GM19468 (cell line): ENCODE measurements around the gene MCM3AP.
"Not testable (repeated sequence)": the region's sequence is repeated elsewhere in the genome, so short reads cannot be mapped to it uniquely, and the experiment has no call there.

ENCODE experiments used
- ATAC-seq: cut with Tn5 transposase; IDR thresholded peaks from one replicate; pipeline ENCODE4 v1.9.1; 2021; ENCODE audit warnings: mild to moderate bottlenecking, moderate library complexity, moderate number of reproducible peaks; ENCODE audit not compliant: unreplicated experiment; ENCODE audit errors: extremely low read depth

The MCM3AP gene

DNA sequence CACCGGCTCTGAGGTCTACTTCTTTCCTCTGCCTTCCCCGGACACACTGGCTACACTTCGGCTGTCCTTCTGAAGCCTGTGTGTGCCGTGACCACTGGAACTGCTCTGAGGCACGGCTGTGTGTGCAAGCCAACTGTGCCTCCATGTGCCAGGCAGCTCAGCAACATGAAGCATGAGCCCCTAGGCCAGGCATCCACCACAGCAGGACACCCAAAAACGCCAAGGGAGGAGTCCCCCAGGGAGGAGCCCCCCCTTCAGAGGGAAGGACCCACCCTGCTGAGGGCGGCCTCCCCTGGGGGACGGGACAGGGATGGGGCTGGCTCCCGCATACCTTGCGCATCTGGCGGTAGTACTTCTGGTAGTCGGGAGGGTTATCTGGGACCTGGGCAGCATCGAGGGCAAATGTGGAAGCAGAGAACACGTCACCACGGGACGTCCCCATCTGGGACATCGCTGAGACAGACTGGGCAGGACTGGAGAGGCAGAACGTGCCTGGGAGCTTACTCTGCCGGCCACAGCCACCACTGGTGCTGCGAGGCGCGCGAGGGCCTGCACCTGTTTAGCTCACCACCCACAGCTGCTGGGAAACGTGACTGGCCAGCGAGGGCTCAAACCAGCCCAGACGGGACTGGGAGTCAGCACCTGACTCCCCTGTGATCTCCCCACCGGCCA is 77.4 kb downstream of the MCM3AP start:
- ATAC-seq: no peak

DNA sequence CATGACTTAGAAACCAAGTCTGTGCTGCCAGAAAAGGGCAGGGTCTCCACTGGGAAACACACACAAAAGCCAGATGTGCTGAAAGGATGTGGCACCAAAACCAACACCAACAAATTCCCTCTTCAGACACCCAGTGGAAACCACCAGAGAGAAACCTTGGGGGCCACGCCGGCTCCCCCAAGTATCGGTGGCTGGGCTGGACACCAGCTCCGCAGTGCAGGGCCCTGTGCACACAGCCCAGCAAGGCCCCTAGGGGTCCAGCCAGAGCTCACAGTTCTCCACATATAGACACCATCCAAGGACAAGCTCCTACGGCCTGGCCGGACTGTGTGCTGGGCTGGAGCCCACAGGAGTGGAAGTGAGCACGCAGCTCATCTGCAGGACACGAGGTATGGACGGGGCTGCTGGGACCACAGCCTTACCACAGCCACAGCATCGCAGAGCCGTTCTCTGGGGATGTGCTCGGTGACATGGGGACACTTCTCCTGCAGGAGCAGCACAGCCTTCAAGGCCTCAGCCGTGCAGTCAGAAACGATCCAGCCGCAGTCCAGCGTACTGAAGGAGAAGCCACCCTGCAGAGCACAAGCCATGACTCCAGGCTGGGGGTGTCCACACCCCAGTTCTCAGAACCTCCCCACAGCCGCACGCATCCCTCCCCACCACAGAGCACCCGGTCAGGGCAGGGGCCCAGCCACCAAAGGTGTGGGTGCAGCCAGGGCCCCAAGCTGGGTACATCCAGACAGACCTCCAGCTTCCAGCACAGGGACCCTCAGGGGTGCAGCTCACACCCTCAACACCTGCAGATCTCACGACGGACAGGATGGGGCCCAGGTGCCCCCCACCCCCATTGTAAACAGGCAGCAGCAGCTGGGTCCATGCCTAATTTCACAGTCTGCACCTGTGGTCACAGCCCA is 78.1 kb downstream of the MCM3AP start:
- ATAC-seq: no peak

DNA sequence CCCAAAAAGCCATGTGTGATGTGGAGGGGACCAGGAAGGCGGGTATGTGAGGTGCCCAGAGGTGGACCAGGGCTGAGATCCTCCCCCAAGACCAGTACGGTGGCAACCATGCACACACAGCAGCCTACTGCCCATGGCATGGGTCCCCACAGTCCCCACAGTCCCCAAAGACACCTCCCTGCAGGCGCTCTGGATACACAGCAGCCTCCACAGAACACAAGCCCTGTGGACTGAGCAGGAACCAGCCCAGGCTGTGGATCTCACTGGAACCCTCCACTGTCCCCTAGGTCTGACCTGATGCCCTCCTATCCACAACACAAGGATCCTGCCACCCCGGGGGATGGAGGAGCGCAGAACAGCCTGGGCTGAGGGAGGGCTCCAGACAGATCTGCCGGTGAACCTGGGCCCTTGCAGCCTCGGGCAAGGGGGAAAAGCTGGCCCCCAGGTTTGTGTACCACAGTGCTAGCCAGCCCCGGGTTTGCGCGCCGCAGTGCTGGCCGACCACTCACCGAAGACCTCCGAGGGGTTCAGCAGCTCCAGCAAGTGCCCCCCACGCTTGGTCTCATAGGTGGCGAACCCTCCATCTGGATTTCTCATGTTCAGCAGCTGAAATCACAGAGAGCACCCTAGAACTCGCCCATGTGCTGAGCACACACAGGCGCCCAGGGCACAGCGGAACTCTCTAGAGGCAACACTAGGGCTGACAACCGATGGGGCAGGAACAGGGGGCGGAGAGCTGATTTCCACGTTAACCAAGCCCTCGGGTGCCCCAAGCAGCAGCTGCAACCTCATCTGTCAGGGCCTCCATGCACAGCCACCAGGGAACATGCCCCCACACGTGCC is 79.0 kb downstream of the MCM3AP start:
- ATAC-seq: no peak

DNA sequence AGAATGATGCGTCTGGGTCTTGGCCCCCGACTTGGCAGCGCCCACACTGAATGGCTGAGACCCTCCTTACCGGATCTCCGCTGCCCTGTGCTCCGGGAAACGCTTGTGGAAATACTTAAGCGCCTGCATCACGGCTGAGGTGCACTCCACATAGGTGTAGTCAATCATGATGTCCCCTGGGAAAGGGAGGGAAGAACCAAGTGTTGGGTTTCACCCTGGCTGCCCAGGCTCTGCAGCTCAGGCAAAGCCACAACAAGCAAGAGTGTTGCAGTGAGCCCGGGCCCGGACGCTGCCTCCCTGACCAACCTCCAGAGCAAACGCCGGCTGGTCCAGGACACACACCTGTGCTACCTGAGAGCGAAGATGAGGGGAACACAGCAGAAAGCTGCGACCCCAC is 79.6 kb downstream of the MCM3AP start:
- ATAC-seq: no peak

DNA sequence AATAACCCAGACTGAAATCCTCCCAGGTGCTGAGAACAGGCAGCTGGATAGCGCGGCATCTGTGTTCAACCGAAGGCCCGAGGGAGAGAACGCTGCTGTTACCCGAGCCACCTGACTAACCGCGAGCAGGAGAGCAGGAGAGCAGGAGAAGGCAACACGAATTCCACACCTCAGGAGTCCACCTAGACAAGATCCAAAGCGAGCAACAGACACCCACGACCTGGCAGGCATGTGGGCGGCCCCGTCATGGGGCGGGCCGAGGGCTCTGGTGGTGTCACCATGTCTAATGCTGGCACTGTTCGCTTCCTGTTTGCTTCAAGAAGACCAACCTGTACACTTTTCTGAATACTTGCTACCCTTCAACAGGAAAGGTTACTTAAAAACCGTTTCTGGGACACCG is 80.2 kb downstream of the MCM3AP start:
- no peak for ATAC-seq

DNA sequence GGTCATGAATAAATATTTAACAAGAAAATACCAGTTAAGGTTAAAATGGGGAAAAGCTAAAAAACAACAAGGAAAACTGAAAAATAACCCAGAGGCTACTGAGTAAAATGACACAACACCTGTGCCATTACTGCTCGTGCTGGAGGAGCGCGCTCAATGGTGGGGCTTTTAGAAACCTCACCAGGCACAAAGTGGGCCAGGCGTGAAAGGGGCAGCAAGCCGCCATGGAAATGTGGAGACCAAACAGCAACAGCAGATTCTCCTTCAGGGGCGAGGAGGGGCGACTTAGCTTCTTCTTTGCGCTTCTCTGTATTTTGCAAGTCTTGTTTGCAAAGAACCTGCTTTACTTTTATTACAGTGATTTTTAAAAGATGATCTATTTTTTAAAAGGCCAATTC is 82.2 kb downstream of the MCM3AP start:
- ATAC-seq: no peak

DNA sequence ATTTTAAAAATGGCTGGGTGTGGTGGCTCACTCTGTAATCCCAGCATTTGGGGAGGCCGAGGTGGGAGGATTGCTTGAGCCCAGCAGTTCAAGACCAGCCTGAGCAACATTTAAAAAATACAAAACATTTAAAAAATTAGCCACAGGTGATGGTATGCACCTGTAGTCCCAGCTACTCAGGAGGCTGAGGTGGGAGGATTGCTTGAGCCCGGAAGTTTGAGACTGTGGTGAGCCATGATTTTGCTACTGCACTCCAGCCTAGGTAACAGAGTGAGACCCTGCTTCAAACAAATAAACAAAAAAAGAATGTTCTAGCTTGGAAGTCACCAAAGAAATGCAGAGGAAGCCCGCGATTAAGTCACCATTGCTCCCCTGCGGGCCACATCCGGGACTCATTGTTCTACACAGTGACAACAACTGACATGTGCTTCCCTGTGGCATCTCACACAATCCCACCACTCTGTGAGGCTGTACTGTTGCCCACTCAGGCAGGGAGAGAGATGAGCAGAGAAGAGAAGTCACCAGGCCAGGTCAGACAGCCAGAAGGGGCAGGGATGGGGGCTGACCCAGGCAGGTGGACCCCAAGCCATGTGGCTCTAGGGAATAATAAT is 82.7 kb downstream of the MCM3AP start:
- no peak for ATAC-seq

DNA sequence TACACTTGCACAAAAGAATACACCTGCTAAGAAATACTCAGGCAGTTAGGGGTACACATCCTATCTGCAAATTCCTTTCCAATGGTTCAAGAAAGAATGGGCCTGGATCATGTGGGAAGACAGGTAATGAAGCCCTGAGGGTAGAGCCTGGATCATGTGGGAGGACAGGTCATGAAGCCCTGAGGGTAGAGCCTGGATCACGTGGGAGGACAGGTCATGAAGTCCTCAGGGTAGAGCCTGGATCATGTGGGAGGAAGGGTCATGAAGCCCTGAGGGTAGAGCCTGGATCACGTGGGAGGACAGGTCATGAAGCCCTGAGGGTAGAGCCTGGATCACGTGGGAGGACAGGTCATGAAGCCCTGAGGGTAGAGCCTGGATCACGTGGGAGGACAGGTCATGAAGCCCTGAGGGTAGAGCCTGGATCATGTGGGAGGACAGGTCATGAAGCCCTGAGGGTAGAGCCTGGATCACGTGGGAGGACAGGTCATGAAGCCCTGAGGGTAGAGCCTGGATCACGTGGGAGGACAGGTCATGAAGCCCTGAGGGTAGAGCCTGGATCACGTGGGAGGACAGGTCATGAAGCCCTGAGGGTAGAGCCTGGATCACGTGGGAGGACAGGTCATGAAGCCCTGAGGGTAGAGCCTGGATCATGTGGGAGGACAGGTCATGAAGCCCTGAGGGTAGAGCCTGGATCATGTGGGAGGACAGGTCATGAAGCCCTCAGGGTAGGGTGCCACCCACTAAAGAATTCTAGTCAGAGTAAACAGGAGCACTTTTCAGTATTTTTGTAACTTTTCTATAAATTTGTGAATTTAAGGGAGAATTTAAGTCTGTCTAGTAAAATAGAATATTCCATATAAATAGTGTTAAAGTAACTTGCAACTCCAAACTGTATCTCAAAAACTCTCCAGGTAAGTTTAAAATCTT is 84.3 kb downstream of the MCM3AP start:
- not testable (repeated sequence) for ATAC-seq

DNA sequence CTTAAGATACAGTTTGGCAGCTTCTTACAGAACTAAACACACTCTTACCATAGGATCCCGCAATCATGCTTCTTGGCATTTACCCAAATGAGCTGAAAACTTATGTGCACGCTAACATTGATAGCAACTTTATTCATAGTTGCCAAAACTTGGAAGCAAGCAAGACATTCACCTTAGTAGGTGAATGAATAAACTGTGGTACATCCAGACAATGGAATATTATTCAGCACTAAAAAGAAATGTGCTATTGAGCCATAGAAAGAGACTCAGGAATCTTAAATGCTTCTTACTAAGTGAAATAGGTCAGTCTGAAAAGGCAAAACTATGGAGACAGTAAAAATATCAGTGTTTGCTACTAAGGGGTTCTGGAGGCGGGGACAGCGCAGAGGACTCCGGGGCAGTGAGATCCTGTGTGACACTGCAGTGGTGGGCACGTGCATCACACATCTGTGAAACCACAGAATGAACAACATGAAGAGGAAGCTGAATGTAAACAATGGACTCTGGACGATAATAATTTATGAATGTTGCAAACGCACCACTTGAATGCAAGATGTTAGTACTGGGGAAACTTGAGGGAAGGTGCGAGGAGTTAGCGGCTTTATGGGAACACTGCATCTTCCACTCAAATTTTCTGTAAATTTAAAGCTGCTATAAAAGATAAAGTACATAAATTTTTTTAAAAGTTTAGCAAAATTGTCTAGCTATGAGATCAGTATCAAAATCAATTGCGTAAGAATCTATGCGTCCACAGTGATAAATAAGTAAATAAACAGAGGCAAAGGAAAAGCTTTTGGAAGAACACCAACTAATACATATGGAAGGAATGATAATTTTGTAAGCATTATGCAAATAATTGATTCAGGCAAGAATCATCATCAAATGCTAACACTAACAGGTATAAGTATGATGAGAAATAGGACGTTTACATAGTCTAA is 85.7 kb downstream of the MCM3AP start:
- no peak for ATAC-seq

DNA sequence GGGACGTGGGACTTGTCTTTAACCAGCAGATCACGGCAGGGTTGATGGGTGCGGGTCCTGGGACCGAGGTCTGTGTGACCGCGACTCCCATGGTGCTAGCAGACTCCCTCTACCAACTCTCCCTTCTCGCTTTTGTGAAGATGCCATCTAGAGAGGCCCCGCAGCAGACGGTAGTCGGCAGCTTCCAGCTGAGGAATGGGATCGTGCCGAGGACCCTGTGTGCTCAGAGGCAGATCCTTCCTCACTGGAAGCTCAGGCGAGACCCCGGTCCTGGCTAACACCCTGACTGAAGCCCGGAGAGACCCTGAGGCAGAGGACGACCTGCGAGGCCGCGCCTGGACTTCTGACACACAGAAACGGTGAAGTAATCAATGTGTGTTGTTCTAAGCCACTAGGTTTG is 88.7 kb downstream of the MCM3AP start:
- ATAC-seq: no peak

DNA sequence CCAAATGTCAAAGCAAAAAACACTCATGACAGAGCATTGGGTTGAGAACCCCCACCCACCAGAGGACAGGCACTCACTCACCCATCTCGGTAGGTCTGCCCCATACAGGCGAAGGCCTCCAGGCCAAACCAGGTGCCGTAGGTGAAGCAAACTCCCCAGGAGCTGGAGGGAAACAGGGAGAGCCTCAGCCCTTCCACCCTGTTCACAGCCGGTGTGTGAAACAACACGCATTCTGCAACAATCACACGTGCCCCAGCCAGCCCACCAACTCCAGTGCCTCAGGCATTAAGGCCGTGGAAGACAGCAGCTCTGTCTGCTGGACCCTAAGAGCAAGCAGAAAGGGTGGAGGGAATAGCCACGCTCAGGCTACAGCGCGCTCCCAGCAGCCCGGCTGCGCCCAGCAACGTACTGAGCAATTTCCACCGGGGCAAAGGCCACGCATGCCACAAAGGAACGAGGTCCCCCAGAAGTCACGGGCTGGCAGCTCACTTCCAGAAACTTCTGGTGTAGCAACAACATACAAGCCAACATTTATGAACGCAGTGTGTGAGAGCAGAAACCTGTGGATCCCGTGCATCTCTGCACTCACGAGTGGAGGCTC is 89.7 kb downstream of the MCM3AP start:
- no peak for ATAC-seq

DNA sequence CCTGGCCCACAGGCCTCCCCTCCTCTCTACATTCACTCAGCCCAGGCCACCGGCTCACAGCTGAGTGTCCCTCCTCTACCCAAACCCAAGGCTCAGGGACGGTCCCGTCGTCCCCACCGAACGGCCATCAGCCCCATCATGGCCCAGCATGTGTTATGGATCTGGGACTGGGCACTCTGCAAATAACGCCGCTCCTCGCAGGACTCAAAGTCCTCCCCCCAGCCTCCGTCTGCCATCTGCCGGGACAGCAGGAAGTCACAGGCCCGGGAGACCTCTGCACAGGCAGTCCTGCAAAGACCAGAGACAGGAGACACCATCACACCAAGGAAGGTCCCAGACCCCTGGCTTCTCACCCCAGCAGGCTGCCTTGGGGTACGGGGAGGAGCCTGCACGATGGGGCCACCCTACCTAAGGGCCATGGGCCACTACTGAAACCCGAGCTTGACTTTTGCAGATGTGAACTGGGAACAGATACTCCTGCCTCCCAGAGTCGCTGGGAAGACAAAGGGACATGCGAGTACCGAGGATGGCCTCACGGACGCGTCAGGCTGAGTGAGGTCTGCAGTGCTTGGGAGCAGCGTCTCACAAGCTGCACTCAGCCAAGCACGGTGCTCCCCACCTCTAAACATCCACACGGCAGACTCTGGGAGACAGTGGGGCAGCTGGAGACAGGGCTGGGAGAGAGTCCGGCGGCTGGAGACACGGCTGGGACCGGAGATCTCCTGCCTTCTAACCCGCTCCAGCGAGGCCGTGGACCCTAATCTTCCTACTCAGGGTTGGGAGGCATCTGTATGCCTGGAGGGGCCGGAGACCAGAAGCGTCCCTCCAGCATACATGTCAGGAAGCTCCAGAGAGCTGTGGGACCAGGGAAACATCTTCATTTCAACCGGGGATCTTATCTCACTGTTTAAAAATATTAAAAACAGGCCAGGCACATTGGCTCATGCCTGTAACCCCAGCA is 90.8 kb downstream of the MCM3AP start:
- ATAC-seq: no peak

DNA sequence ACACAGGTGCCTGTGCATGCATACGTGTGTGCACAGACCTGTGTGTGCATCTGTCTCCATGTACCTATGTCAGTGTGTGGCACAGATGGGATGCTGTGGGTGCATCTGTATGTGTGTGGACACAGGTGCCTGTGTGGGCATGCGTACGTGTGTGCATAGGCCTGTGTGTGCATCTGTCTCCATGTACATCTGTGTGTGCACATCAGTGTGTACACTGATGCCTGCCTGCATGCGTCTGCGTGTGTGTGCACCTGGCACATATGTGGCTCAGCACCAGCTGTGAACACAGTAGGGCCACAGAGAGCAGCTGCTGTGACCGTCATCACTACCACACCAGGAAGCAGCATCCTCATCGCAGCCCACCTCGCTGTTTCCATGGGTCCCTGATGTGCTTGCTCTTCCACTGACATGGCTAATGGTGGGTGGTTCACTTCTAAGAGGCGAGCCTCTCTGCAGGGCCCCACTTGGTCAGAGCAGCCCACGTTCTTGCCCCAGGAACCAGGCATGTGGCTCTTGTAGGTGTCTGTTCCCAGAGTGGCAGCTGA is 91.5 kb downstream of the MCM3AP start:
- ATAC-seq: no peak

DNA sequence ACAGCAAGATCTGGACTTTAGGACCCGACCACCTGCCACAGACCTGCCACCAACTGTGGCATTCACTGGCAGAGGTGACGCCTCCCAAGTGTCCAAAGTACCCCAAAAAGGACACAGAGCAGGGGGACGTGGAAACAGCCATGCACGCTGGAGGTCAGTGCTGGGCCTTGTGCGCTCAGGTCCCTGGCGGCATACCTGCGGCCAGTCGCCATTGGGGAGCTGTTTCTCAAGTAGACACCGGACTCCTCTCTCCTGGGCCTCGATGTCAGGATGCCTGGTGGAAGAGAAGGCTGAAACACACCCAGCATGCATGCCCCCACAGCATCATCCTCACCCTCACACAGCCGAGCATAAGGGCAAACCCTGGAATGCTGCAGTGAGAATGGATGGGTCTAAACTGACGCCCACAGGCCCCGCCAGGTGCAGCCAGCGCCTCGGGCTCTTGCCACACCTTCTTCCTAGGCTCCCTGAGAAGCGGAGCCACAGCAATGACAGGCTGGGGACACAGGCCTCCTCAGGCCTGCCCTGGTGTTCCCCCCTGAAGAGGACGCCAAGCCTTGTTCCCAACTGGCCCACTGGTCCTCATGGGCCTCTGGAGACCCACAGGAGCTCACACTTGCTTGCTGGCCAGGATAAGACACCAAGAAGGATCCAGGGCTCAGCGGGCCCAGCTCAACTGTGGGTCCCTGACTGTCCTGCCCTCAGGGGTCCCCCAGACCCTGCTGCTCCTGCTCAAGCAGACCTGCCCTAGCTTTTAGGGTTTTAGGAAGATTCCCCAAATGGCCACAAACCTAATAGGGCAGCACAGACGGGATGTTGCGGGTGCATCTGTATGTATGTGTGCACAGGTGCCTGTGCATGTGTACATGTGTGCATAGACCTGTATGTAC is 93.5 kb downstream of the MCM3AP start:
- no peak for ATAC-seq

DNA sequence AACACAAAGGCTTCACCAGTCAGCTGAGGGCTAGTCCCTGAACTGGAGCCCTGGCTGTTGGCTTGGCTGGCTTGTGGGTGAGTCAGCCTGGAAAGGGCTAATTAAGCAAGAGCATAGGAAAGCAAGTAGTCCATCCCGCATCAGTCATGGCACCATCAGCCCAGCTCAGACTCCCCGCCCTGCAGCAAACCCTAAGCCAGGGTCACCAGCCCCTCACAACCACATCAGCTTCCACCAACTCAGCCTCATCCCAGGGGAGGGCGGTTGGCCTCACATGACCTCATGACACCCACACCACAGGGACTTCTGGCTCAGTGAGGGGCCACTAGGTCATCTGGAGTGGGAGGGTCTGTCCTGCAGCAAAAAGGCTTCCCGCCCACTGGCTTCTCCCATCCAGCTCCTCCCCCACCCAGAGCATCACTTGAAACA is 94.1 kb downstream of the MCM3AP start:
- ATAC-seq: no peak
